HG02642 (cell line): Measurements from ENCODE around the gene GGT6.

Experiments
- ATAC-seq: cut with Tn5 transposase; IDR thresholded peaks from one replicate; pipeline ENCODE4 v1.9.1; 2021; ENCODE audit warnings: mild to moderate bottlenecking; ENCODE audit not compliant: unreplicated experiment, poor library complexity

GGT6 gene

GRCh38 chr17:4541328-4542002 is 18.9 kb downstream of the GGT6 start:
- ATAC-seq, result no peak

GRCh38 chr17:4540687-4541327 is 19.6 kb downstream of the GGT6 start:
- no peak for ATAC-seq

GRCh38 chr17:4540224-4540651 is 20.1 kb downstream of the GGT6 start:
- ATAC-seq, result no peak

GRCh38 chr17:4539576-4540223 is 20.7 kb downstream of the GGT6 start:
- ATAC-seq, result no peak

- ATAC-seq, result no peak
Measured at GRCh38 chr17:4539025-4539424, 21.4 kb downstream of the GGT6 start.

GRCh38 chr17:4538236-4539002 is 22.0 kb downstream of the GGT6 start:
- ATAC-seq, result no peak

- no peak for ATAC-seq
Measured at GRCh38 chr17:4537451-4538235, 22.7 kb downstream of the GGT6 start.

- ATAC-seq, result no peak
Measured at GRCh38 chr17:4536742-4537411, 23.5 kb downstream of the GGT6 start.

GRCh38 chr17:4536259-4536741 is 24.1 kb downstream of the GGT6 start:
- ATAC-seq, result no peak

GRCh38 chr17:4535667-4536258 is 24.6 kb downstream of the GGT6 start:
- ATAC-seq, result no peak

GRCh38 chr17:4534928-4535666 is 25.3 kb downstream of the GGT6 start:
- ATAC-seq, result no peak

GRCh38 chr17:4534515-4534914 is 25.9 kb downstream of the GGT6 start:
- ATAC-seq, result no peak

GRCh38 chr17:4533523-4534504 is 26.6 kb downstream of the GGT6 start:
- no peak for ATAC-seq

- no peak for ATAC-seq
Measured at GRCh38 chr17:4532860-4533522, 27.4 kb downstream of the GGT6 start.

GRCh38 chr17:4531988-4532736 is 28.2 kb downstream of the GGT6 start:
- ATAC-seq, result no peak
